Adipose tissue (tissue), 3 donors: ENCODE data around the gene MUL1. TPM values are rescaled to one million over a fixed set of nuclear protein-coding genes. Genes with fewer than 3 reads are reported as not detected.

Experiments used
- H3K27ac ChIP-seq: one replicate; pipeline ENCODE4 v1.5.1; 2013; ENCODE audit warnings: low read depth, low read length
- WGBS, 3 donors: extraction: QIAGEN DNeasy Blood & Tissue Kit; methylation state at CpG; one replicate each; pipeline ENCODE4 v1.1.7; 2013; 5-methylcytosine and 5-hydroxymethylcytosine counted together
- polyA plus RNA-seq, 3 donors: library from polyadenylated mRNA; stranded (reverse); fragments of 200-250 nt; gene quantifications; one replicate each; pipeline ENCODE4 v1.2.3, GENCODE V29; 2013
- donor health status: healthy with polysubstance abuse.
- donor health status: Bipolar disorder and iron deficiency.
- donor health status: healthy.

Gene MUL1
- polyA plus RNA-seq, 3 donors = 6.6 to 20.5 (median 20.2) TPM

GRCh38 chr1:20492751-20493150 is 15.2 kb downstream of the MUL1 start:
- H3K27ac ChIP-seq = no peak overlapping the region
- WGBS, 3 donors = 59 to 76% (median 74%) methylated on average over 7 of the region's 7 CpGs

- 69 to 77% (median 75%) methylated on average over 7 of the region's 7 CpGs for WGBS, 3 donors
- H3K27ac ChIP-seq = no peak overlapping the region
Observed at GRCh38 chr1:20491866-20492265, 16.1 kb downstream of the MUL1 start.

GRCh38 chr1:20491178-20491577 is 16.8 kb downstream of the MUL1 start:
- 51 to 82% (median 74%) methylated on average over 6 of the region's 6 CpGs for WGBS, 3 donors
- H3K27ac ChIP-seq = no peak overlapping the region

- no peak overlapping the region for H3K27ac ChIP-seq
- WGBS, 3 donors = 10 to 20% (median 19%) methylated on average over 4 of the region's 4 CpGs
Observed at GRCh38 chr1:20487236-20487590, 20.7 kb downstream of the MUL1 start.

GRCh38 chr1:20486457-20487235 is 21.3 kb downstream of the MUL1 start:
- no peak overlapping the region for H3K27ac ChIP-seq

GRCh38 chr1:20485527-20486456 is 22.2 kb downstream of the MUL1 start, which contains the start of gene CAMK2N1:
CAMK2N1 (minus strand) TSS chr1:20486210; CDS start chr1:20485379, 831 bp downstream.
- WGBS, 3 donors = 0 to 1% (median 1%) methylated on average over 65 to 101 of the region's 104 CpGs
- H3K27ac ChIP-seq = no peak within 1 kb of the TSS

More at GRCh38 chr1:20486457-20487235, 21.3 kb downstream of the MUL1 start:
- WGBS, 3 donors = 2 to 3% (median 3%) methylated on average over 33 to 51 of the region's 51 CpGs

- 2 to 3% (median 2%) methylated on average over 86 to 89 of the region's 89 CpGs for WGBS, 3 donors
Observed at GRCh38 chr1:20484519-20485462, 23.2 kb downstream of the MUL1 start.

GRCh38 chr1:20483833-20484518 is 24.0 kb downstream of the MUL1 start:
- H3K27ac ChIP-seq = no peak overlapping the region
- 2 to 5% (median 3%) methylated on average over 51 to 58 of the region's 58 CpGs for WGBS, 3 donors

More at GRCh38 chr1:20484519-20485462, 23.2 kb downstream of the MUL1 start:
- no peak overlapping the region for H3K27ac ChIP-seq

- WGBS, 3 donors = 34 to 53% (median 44%) methylated on average over 16 of the region's 16 CpGs
- H3K27ac ChIP-seq = no peak overlapping the region
Observed at GRCh38 chr1:20483098-20483832, 24.7 kb downstream of the MUL1 start.

GRCh38 chr1:20481643-20482498 is 26.1 kb downstream of the MUL1 start:
- 59 to 67% (median 65%) methylated on average over 10 of the region's 10 CpGs for WGBS, 3 donors
- no peak overlapping the region for H3K27ac ChIP-seq

- WGBS, 3 donors = 32 to 70% (median 60%) methylated on average over 7 of the region's 7 CpGs
- H3K27ac ChIP-seq = no peak overlapping the region
Observed at GRCh38 chr1:20480951-20481617, 26.9 kb downstream of the MUL1 start.

- no peak overlapping the region for H3K27ac ChIP-seq
- 44 to 80% (median 77%) methylated on average over 10 of the region's 10 CpGs for WGBS, 3 donors
Observed at GRCh38 chr1:20480243-20480944, 27.6 kb downstream of the MUL1 start.

GRCh38 chr1:20479840-20480239 is 28.1 kb downstream of the MUL1 start:
- H3K27ac ChIP-seq = no peak overlapping the region
- 62 to 88% (median 84%) methylated on average over 4 of the region's 4 CpGs for WGBS, 3 donors

GRCh38 chr1:20478057-20478635 is 29.8 kb downstream of the MUL1 start:
- WGBS, 3 donors = 62 to 74% (median 71%) methylated on average over 5 of the region's 5 CpGs
- H3K27ac ChIP-seq = no peak overlapping the region
